Measurements from ENCODE around the gene FBXO38.

DNA sequence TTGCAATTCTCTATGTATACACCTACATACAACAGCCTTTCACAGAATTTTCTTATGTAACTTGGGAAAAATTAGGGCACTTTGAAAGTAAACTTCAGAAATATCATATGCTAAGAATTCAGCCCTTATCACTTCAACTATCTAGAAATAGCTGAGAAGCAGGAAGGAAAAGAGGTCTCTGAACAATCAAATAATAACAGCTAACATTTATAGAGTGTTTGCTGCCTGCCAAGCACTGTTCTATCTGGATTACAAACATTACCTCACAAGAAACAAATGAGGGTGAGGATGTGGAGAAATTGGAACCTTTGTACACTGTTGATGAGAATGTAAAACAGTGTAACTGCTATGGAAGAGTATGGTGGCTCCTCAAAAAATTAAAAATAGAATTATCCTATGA lies 4.4 kb upstream of the FBXO38 start:
- no peak for TF ChIP-seq EZH2 (IDR thresholded peaks at IDR 0.05; ENCODE audit: insufficient read depth, low read length)
- TF ChIP-seq, protein P1, sequence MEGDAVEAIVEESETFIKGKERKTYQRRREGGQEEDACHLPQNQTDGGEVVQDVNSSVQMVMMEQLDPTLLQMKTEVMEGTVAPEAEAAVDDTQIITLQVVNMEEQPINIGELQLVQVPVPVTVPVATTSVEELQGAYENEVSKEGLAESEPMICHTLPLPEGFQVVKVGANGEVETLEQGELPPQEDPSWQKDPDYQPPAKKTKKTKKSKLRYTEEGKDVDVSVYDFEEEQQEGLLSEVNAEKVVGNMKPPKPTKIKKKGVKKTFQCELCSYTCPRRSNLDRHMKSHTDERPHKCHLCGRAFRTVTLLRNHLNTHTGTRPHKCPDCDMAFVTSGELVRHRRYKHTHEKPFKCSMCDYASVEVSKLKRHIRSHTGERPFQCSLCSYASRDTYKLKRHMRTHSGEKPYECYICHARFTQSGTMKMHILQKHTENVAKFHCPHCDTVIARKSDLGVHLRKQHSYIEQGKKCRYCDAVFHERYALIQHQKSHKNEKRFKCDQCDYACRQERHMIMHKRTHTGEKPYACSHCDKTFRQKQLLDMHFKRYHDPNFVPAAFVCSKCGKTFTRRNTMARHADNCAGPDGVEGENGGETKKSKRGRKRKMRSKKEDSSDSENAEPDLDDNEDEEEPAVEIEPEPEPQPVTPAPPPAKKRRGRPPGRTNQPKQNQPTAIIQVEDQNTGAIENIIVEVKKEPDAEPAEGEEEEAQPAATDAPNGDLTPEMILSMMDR (IDR thresholded peaks at IDR 0.05; ENCODE audit: insufficient read depth, low read depth, low read length), result no peak
